Measurements from ENCODE around the gene KLF15.

The KLF15 gene

GRCh38 chr3:126357295-126358037 lies at the start of gene KLF15:
Gene KLF15, minus strand, starts transcription at chr3:126357408. Its CDS starts 4,486 bp downstream, at chr3:126352922.
- peak; percentile 84 for DNase-seq

- no peak for DNase-seq
These were observed 49.4 kb upstream of the KLF15 start for GRCh38 chr3:126406389-126407296.

GRCh38 chr3:126402666-126403302 lies 45.6 kb upstream of the KLF15 start:
- no peak for DNase-seq

GRCh38 chr3:126402178-126402577 lies 45.0 kb upstream of the KLF15 start:
- DNase-seq = no peak

GRCh38 chr3:126401611-126402160 lies 44.5 kb upstream of the KLF15 start:
- DNase-seq = no peak

GRCh38 chr3:126399756-126400155 lies 42.5 kb upstream of the KLF15 start:
- no peak for DNase-seq

GRCh38 chr3:126399351-126399735 lies 42.1 kb upstream of the KLF15 start:
- DNase-seq = no peak

- DNase-seq = no peak
These were observed 41.5 kb upstream of the KLF15 start for GRCh38 chr3:126398423-126399350.

- no peak for DNase-seq
These were observed 40.6 kb upstream of the KLF15 start for GRCh38 chr3:126397610-126398422.

GRCh38 chr3:126396536-126396935 lies 39.3 kb upstream of the KLF15 start:
- no peak for DNase-seq

GRCh38 chr3:126395846-126396513 lies 38.8 kb upstream of the KLF15 start:
- DNase-seq = no peak

- DNase-seq = no peak
These were observed 37.7 kb upstream of the KLF15 start for GRCh38 chr3:126394977-126395321.

GRCh38 chr3:126394179-126394976 lies 37.2 kb upstream of the KLF15 start, which contains the start of gene CFAP100:
Gene CFAP100, plus strand, starts transcription at chr3:126394909. Its CDS starts 1,092 bp downstream, at chr3:126396001.
- DNase-seq = no peak

- DNase-seq = no peak
These were observed 36.4 kb upstream of the KLF15 start for GRCh38 chr3:126393563-126393962.

- no peak for DNase-seq
These were observed 35.0 kb upstream of the KLF15 start for GRCh38 chr3:126392246-126392645.

- no peak for DNase-seq
These were observed 34.4 kb upstream of the KLF15 start for GRCh38 chr3:126391631-126392030.

- DNase-seq = no peak
These were observed 33.5 kb upstream of the KLF15 start for GRCh38 chr3:126390751-126391150.

GRCh38 chr3:126390201-126390600 lies 33.0 kb upstream of the KLF15 start:
- DNase-seq = no peak

- no peak for DNase-seq
These were observed 32.6 kb upstream of the KLF15 start for GRCh38 chr3:126389794-126390146.
